OCI-LY1 (cell line): ENCODE data around the gene PLCB4.

ENCODE experiments used
- CTCF ChIP-seq: fragments of 200-600 bp; sonication (generic), shearing (Covaris generic); IDR thresholded peaks from 2 replicates; pipeline ENCODE4 v1.5.1; 2017; ENCODE audit warnings: mild to moderate bottlenecking, antibody characterized with exemption, low read length, moderate library complexity, mixed read lengths
- EZH2 ChIP-seq: fragments of 200-600 bp; sonication (generic), shearing (Covaris generic); IDR thresholded peaks from 2 replicates; pipeline ENCODE4 v1.8.0; 2017; ENCODE audit warnings: borderline replicate concordance, mixed run types, mild to moderate bottlenecking, antibody characterized with exemption, low read length, moderate library complexity, mixed read lengths

- TF ChIP-seq CTCF (no peak), EZH2 (no peak)
Observed at GRCh38 chr20:9403448-9403847, 334.6 kb downstream of the PLCB4 start.
